Fibroblast of skin of scalp (primary cell): ENCODE results near the gene DCUN1D5.
A peak's percentile ranks its signal among the peaks of the same experiment; 100 is the strongest.

Experiments used
- DNase-seq: peaks from one replicate; pipeline ENCODE4 v3.0.0-alpha.2; 2013

The DCUN1D5 gene

DNA sequence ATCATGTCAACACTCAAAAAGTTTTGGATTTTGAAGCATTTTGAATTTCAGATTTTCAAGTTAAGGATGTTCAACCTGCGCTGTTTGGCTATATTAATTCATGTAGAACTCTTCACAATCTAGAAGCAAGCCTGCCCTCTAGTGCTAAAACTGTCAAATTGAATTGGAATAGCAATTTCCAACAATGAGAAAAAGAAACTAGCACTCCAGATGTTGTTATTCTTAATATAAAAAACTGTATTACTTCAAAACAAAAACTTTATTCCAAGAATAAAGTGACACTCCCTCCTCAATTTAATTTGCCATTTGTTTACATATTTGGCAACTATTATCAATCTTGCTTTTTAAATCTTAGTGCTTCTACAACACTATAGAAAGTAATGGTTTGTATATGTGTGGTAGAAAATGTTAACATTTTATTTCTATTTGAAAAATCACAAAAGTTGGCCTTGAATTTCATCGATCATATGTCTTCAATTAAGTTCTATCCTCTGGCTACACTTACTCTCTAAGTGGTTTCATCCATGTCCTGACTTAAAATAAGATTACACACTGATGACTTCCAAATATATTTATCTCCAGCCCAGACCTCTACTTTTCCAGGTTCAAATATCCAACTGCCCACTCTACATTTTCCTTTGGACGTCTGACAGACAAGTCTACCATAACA is 36.6 kb downstream of the DCUN1D5 start:
- peak; percentile 72 for DNase-seq

DNA sequence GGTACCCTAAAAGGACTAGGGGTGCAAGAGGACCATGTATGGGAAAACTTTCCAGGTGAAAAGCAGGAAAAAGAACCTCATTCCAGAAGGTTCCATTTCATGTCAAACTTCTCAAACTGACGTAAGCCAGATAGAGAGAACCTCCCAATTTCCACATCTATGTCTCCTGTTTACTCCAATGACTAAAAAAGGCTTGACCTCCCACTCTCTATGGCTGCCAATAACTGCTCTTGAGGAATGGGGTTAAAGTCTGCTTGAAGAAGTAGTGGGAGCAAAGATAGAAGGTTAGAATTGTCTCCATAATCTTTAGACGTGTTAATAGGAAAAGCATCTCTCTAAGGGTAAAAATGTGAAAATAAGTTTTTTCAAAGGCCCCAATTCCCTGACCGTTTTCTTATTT is 38.0 kb downstream of the DCUN1D5 start:
- DNase-seq = no peak

DNA sequence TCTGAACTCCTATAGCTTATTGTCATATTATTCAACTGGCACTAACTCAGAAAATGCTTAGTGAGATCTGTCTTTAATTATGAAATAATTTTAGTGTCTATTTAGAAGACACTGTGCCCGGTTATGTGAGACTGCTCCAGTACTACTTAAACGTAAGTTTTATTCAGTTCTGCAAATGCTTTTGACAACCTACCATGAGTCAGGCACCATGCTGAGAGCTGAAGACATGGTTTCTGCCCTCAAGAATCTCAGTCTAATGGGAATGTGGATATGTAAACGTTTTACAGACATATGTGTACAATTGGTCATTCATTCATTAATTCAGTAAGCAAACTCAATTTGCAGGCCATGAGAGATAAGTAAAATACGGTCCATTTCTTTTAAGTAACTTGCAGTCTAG is 40.0 kb downstream of the DCUN1D5 start:
- peak; percentile 97 for DNase-seq

DNA sequence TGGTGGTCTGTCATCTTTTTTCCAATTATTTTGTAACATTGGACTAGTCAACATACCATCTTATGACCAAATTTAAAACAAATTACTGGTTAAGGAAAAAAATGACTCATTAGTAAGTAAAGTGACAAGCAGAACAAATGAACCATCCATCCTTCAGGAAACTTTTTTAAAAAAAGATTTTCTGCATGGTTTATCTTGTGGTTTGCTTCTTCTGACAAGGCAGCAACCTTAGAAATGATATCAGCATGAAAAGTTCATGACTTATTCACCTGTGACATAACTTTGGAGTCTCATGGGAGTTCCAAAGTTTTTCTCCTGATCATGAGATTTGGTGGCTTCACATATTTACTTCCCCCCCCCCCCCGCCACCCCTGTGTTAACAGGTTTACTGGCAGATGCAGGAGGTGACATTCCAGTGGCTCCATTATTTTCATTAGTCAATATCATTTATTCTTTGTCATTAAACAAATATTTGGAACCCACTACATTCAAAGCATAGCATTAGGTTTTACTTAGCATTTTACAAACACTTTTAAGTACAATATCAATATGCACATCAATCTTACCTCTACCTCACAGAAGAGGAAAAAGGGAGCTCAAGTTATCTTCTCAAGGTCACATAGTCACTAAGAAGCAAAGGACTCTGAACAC is 40.7 kb downstream of the DCUN1D5 start:
- peak; percentile 27 for DNase-seq

DNA sequence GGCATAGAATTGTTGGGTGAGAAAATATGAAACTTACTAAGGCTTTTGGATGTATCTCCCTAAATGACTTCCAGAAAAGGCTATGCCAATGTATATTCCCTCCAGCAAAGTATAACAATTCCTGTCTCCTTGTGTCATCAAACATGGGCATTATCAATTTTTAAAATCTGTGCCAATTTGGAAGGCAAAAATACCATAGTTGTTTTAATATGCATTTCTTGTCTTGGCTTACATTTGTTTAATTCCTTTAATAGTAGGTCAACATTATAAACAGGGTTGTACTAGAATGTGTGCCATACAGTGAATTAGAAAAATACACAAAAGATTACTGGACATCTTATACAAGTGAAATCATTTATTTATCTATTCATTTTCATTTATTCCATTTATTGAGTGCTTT is 41.6 kb downstream of the DCUN1D5 start:
- DNase-seq = peak; percentile 68

DNA sequence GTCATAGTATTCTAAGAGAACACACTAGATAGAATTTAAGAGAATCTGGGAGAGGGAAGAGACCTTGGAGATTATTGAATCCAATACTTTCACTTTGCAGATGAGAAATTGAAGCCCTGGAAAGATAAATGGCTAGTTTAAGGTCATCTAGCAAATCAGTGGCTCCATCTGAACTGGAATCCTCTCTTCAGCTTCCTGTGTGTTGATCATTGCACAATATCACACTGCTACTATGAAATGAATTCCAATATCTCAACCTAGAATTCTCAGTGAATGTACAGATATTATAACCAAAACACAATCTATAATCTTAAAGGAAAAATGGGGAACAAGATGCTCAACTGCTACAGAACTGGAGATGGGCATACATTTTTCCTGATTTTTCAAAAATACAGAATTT is 44.1 kb downstream of the DCUN1D5 start:
- peak; percentile 32 for DNase-seq

DNA sequence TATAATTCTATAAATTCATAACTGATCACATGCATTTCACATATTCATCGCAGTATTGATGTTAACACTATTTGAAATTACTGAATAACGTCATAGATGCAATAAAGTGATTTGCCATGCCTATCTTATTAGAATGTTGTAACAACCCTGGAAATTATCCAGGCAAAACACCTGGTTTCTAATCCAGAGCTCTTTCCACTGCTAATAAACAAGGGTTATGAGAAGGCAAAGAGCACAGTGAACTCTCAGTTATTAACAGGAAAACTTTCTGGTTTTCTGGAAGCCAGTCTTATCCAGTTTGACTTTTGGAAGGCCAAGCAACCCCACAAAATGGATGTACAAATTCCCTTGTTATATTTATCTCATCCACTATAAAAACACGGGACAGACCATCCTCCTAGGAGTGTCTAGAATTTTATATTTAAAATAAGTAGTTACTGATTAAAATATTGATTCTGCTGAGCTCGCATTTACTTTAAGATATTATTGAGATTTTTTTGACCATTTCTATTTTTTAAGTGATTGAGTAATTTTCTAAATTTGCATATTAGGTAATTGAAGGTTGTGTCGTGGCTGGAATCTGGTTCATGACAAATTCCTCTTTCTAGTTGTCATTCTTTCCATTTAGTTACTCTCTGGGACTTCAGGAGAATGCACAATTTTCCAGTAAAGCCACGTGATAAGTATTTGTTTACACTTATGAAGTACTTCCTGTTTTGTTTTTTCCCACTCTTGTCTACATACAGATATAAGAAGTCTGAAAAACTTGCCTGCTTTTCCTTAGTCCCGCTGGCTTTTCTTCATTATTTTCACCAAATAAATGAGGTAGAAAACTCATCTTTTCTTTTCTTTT is 47.9 kb downstream of the DCUN1D5 start:
- DNase-seq = peak; percentile 30

DNA sequence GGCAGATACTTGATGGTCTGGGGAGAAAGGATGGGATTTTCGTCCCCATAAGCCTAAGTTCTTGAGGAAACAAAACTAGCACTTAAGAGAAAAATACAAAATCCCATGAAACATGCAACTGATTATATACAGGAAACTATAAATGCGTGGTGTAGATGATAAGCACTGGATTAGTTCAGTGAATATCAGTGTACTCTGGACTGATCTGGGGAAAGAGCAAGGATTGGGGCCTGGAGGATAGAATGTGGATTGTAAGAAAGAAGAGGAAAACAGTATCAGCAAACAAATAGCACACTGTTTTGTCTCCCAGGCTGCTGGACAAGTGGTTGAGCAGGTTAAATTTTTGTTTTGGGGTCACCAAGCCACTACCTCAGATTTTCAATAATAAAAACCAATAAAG is 49.8 kb downstream of the DCUN1D5 start:
- no peak for DNase-seq

DNA sequence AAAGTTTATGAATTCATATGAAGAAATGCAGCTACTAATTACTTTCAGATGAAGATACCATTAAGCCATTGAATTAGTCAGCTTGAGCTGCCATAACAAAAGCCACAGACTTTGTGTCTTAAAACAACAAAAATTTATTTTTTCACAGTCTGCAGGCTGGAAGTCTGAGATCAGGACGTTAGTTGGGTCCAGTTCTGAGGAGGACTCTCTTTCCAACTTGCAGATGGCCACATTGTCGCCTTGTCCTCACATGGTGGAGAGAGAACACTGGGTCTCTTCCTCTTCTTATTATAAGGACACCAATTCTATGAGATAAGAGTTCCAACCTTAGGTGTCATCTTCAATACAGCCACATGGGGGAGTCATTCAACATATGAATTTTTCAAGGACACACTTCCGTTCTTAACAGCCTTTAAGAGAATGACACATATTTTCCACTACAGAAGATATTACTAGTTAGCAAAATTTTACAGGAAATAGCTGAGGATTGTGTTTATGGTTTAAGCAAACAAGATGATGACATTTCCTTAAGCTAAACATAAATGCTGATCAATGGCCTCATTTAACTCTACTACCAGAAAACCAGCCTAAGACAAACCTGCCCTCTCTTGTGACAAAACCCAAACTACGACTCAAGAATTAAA is 56.0 kb downstream of the DCUN1D5 start:
- peak; percentile 95 for DNase-seq

DNA sequence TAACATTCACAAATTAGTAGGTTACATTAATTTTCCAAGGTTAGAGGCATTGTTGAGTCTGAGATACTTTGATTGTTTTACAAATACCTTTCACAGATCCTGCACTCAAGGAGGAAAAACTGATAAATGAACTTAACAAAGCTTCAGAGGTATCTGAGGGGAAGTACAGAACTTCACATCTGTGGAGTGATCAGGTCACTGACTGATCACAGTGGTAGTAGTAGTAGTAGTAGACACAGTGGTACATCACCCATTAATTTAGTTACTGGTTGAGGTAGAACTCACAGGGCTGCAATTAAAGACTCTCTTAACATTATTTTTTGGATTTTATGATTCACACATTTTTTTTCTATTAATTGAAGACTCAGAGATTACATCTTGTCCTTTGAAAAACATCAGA is 56.7 kb downstream of the DCUN1D5 start:
- DNase-seq = no peak

DNA sequence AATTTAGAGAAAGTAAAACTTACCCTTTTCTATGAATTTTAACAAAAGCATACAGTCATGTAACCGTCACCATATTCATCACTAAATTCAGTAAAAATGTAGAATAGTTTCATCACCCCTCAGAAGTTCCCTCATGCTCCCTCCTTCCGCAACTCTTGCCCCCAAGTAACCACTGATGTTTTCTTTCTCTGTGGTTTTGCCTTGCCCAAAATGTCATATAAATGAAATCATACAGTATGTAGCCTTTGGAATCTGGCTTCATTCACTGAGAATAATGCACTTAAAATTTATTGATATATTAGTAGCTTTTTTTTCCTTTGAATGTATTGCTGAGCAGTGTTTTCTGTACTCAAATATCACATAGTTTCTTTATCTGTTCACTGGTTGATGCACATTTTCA is 60.1 kb downstream of the DCUN1D5 start:
- peak; percentile 98 for DNase-seq

DNA sequence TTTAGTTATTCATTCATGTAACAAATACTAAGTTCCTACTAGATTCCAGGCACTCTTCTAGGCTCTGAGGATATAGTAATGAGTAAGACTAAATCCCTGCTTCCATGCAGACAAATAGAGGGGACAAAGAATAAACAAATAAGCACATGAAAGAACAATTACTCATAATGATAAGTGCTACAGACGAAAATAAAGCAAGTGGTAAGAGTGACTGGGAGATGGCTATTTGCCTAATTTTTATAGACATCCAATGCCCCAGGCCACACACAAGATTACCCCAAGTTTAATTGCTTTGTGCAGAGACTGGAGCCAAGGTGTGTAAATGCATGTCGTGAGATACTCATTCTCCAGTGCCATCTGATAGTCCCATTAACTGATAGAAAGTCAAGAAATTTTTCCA is 62.6 kb downstream of the DCUN1D5 start:
- no peak for DNase-seq

DNA sequence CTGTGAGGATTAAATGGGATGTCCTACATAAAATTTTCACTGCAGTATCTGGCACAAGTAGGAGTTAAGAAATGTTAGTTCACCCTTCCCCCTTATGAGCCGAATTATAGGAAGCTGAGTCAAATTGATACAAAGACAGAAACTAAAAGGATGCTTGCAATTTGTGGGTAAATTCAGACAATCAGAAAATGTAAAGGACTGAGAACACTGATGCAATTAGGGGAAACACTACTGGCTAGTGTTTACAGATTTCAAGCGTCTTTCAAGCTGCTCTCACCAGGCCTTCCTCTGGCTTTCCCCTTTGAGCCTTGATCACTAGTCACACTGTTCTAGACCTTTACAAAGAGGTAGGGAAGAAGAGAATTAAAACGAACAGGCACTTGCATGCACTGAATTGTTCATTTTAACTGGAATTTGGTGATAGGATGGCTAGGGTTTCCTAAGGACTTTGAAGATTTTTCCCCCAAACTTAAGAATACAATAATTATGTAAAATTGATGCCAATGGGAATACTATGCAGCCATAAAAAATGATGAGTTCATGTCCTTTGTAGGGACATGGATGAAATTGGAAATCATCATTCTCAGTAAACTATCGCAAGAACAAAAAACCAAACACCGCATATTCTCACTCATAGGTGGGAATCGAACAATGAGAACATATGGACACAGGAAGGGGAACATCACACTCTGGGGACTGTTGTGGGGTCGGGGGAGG is 63.5 kb downstream of the DCUN1D5 start:
- peak; percentile 91 for DNase-seq

DNA sequence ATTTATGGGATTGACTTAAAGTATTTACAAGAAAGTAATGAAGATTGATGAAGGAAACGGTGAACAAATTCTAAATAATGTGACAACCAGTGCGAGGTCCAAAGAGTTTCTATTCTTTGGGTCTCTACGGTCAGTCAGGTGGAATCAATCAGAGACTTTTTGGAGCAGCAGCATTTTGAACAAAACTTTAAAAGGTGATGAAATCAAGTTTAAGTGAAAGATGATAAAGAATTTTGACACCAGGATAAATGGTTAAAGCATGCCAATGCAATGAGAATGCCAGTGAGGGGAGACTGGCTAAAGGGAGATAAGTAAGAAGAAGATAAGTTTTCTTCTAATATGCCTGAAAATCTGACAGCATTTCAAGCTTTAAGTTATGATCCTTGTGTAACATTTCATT is 67.9 kb downstream of the DCUN1D5 start:
- DNase-seq = peak; percentile 63

DNA sequence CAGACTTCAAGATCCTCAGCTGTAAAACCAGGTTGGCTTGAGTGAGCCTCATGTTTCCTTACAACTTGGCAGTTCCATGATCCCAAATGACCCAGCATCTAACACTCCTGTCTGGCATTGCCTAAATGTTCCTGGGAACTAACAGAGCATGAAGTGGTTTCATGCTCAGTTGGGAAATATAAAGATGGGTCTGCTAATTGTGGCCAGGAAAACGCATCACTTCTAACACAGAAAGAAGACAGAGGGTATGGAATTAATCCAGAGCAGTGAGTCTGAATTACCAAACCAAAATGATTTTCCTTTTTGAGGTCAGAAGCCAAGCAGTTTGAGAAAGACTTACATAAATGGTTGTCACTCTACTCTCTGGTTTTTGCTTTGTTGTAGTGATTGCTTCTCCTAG is 75.9 kb downstream of the DCUN1D5 start:
- DNase-seq = no peak

DNA sequence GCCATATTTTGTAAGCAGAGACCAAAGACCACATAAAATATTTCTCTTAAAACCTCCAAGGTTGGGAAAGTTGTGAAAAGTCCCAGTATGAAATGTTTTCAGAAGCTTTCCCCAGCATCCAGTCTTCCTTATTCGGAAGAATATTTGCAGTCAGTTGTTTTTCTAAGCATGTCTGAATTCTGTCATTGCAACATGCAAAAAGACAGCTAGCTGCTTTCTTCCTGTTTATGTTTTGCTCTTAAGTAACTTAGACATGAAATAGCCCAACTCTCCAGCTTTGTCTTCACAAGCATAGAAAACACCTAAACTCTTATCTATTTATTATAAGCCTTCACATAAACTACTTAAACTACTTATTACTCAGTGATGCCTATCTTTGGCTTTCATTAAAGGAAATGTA is 78.5 kb downstream of the DCUN1D5 start:
- peak; percentile 88 for DNase-seq
